Measurements from ENCODE around the gene BCAS3.

Gene BCAS3

DNA sequence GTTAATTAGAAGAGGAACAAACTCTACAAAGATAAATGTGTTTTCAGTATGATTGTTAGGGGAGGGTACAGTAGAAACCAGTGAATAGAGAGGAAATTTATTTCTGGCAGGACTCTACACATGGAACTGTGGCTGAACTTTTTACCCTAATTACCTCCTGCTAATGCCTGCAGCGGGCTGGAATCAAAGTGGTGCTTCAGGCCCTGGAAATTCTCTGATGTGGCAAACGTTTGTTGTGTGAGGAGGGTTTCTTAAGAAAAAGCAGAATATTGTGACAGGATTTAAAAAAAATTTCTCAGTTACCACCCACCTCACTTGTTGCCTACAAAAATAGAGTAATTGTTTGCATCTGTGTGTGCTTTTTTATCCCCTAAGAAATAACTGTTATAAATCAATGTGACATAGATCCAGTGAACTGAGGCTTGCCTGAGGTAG lies 154.5 kb downstream of the BCAS3 start:
- TF ChIP-seq, protein P1, sequence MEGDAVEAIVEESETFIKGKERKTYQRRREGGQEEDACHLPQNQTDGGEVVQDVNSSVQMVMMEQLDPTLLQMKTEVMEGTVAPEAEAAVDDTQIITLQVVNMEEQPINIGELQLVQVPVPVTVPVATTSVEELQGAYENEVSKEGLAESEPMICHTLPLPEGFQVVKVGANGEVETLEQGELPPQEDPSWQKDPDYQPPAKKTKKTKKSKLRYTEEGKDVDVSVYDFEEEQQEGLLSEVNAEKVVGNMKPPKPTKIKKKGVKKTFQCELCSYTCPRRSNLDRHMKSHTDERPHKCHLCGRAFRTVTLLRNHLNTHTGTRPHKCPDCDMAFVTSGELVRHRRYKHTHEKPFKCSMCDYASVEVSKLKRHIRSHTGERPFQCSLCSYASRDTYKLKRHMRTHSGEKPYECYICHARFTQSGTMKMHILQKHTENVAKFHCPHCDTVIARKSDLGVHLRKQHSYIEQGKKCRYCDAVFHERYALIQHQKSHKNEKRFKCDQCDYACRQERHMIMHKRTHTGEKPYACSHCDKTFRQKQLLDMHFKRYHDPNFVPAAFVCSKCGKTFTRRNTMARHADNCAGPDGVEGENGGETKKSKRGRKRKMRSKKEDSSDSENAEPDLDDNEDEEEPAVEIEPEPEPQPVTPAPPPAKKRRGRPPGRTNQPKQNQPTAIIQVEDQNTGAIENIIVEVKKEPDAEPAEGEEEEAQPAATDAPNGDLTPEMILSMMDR (conservative IDR thresholded peaks at IDR 0.05; ENCODE audit: low read depth, low read length) = no peak
- peak; percentile 18 for DNase-seq (ENCODE audit: low read depth)
- no peak overlapping the region for H3K4me3 ChIP-seq (ENCODE audit: low read length)

DNA sequence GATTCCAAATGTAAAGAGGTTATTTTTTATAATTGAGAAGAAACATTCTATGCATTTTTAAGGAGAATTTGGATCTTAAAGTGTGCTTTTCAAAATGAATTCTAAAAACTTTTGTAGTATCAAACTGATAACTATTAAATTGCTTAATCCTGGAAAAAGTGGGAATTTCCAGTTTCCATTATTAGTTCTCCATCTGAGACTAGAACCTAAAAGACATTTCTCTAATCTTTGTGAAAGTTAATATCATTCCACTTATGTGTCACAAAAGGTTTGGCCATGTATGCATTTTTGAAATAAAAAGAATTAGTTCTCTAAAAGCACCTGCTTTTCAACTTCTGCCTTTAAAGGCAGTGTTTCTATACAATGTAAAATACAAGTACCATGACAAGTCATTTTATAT lies 155.0 kb downstream of the BCAS3 start:
- no peak overlapping the region for H3K4me3 ChIP-seq (ENCODE audit: low read length)
- TF ChIP-seq, protein P1 (conservative IDR thresholded peaks at IDR 0.05; ENCODE audit: low read depth, low read length) = no peak
- no peak for DNase-seq (ENCODE audit: low read depth)

DNA sequence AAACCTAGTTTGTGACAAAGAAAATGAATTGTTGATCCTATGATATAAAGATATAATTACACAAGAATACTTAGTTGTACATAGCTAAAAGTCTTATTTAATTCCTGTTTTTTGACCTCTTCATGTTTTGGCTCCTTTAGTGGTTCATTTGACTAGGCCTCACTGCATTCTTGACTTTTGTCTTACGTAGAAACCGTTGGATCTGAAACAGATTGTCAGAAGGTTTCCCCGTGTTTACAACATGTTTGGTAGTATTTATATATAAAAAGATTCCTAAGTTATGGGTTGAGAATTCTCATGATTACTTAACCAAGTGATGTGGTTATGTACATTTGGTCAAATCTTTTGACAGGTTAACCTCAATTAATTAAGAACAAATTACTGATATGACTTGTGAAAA lies 162.8 kb downstream of the BCAS3 start:
- H3K4me3 ChIP-seq (ENCODE audit: low read length) = no peak overlapping the region
- DNase-seq (ENCODE audit: low read depth) = no peak
- TF ChIP-seq, protein P1 (conservative IDR thresholded peaks at IDR 0.05; ENCODE audit: low read depth, low read length) = no peak

DNA sequence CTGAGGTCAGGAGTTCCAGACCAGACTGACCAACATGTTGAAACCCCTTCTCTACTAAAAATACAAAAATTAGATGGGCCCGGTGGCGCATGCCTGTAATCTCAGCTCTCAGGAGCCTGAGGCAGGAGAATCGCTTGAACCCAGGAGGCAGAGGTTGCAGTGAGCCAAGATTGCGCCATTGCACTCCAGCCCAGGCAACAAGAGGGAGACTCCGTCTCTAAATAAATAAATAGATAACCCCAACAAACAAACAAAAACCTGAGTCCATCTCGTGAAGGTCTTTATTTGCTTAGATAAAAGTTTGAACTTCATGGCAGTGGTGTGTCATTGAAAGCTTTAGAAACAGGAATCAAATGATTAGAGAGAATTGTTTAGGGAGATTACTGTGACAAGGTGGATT lies 167.4 kb downstream of the BCAS3 start:
- no peak for DNase-seq (ENCODE audit: low read depth)

DNA sequence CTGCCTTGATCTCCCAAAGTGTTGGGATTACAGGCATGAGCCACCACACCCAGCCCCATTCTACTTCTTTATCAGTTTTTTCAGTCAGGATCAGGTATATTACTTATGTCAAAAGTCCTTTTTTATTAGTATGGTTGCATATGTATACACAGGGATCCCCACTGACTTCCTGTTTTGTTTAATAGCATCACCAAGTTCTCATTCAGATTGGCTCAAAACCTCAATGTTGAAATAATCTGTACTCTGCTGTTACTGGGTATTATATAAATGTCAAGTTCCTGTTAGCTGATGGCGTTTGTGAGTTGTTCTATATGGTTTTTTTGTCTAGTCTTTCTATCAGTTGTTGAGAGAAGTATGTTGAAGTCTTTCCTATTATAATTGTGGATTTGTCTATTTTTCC lies 168.5 kb downstream of the BCAS3 start:
- no peak overlapping the region for H3K4me3 ChIP-seq (ENCODE audit: low read length)
- DNase-seq (ENCODE audit: low read depth) = no peak
- TF ChIP-seq, protein P1 (conservative IDR thresholded peaks at IDR 0.05; ENCODE audit: low read depth, low read length) = no peak

More for the DNA sequence above, 167.4 kb downstream of the BCAS3 start:
- TF ChIP-seq, protein P1 (conservative IDR thresholded peaks at IDR 0.05; ENCODE audit: low read depth, low read length) = no peak
- H3K4me3 ChIP-seq (ENCODE audit: low read length) = no peak overlapping the region

DNA sequence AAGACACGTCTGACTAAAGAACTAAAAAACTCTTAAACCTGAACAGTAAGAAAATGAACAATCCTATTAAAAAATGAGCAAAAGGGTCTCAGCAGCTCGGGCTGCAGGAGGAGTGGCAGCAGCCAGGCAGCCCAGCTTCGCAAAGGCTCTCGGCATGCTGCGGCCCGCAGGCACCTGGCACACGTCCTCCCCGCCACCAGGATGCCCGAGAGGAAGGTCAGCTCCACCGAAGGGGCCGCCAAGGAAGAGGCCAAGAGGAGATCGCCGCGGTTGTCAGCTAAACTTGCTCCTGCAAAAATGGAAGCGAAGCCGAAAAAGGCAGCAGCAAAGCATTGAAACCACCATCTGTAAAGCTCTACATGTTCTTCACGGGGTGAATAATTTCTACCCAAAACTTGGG lies 173.5 kb downstream of the BCAS3 start:
- no peak overlapping the region for H3K4me3 ChIP-seq (ENCODE audit: low read length)
- TF ChIP-seq, protein P1 (conservative IDR thresholded peaks at IDR 0.05; ENCODE audit: low read depth, low read length) = no peak
- DNase-seq (ENCODE audit: low read depth) = no peak

DNA sequence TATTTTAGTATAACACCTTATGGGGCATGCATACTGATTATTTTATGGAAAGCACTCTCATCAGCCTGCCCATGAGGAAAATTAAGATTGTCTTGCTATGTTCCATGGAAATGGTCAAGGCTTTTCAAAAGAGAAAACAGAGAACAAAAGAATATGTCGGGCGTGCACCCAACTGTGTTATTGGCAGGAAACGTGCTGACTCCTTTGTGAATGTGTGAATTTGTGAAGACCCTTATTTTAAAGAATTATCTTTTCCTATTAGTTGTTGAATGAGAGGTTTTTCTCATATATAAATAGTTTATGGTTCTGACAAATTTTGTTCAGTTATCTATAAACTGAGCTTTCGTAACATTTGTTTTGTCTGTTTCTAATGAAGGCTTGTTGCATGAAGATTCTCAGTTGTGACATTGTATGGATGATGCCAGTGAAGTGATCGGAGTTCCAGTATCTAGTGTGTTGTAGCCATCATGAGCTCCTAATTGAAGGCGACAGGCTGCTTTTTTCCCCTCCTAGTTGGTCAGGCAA lies 180.0 kb downstream of the BCAS3 start:
- TF ChIP-seq, protein P1 (conservative IDR thresholded peaks at IDR 0.05; ENCODE audit: low read depth, low read length) = no peak
- no peak overlapping the region for H3K4me3 ChIP-seq (ENCODE audit: low read length)
- DNase-seq (ENCODE audit: low read depth) = no peak
